CD4-positive, CD25-positive, alpha-beta regulatory T cell (primary cell): ENCODE results near the gene KDM2B. TPM values are rescaled to one million over a fixed set of nuclear protein-coding genes. Genes with fewer than 3 reads are reported as not detected.

Source experiments
- ATAC-seq, 2 donors: fragments of 150-1000 bp; cut with Tn5 transposase; one replicate each; pipeline ENCODE4 v1.10.0; 2021; ENCODE audit warnings: low read depth in 2 of 2, moderate number of reproducible peaks in 2 of 2, moderate library complexity in 1 of 2
- DNase-seq, 3 donors: peaks; one replicate each; pipeline versions ENCODE4 v3.0.0 to v3.0.0-alpha.2; 2012 to 2022; ENCODE audit warnings: mixed read lengths in 1 of 3
- H3K27ac ChIP-seq: one replicate; pipeline ENCODE4 v1.7.0; 2013; ENCODE audit warnings: mild to moderate bottlenecking, low read length; ENCODE audit not compliant: insufficient read depth, poor library complexity, severe bottlenecking
- H3K27me3 ChIP-seq: one replicate; pipeline ENCODE4 v1.7.0; 2013; ENCODE audit warnings: low read length; ENCODE audit not compliant: control insufficient read depth, insufficient read depth
- H3K36me3 ChIP-seq: one replicate; pipeline ENCODE4 v1.7.0; 2013; ENCODE audit warnings: mild to moderate bottlenecking, low read length, moderate library complexity; ENCODE audit not compliant: control insufficient read depth, insufficient read depth
- H3K4me1 ChIP-seq: 2 replicates; pipeline ENCODE4 v1.7.0; 2013; ENCODE audit warnings: mild to moderate bottlenecking, low read length; ENCODE audit not compliant: insufficient read depth, control insufficient read depth, poor library complexity, severe bottlenecking
- H3K4me3 ChIP-seq: one replicate; pipeline ENCODE4 v1.7.0; 2013; ENCODE audit warnings: low read depth, mild to moderate bottlenecking, low read length, moderate library complexity
- H3K9me3 ChIP-seq, 2 experiments: 1 replicate in 1 of 2; 2 replicates in 1 of 2; pipeline ENCODE4 v1.7.0; 2013; ENCODE audit warnings: low read length in 2 of 2, mild to moderate bottlenecking in 1 of 2, moderate library complexity in 1 of 2; ENCODE audit not compliant: control insufficient read depth in 2 of 2
- H3K27ac Mint-ChIP-seq, 3 donors: one replicate each; pipeline ENCODE4 v1.8.0; 2020 to 2022; ENCODE audit warnings: mild to moderate bottlenecking in 3 of 3, mixed read lengths in 3 of 3, moderate library complexity in 2 of 3
- H3K27me3 Mint-ChIP-seq: one replicate; pipeline ENCODE4 v1.8.0; 2022; ENCODE audit warnings: mild to moderate bottlenecking, mixed read lengths
- H3K36me3 Mint-ChIP-seq: one replicate; pipeline ENCODE4 v1.8.0; 2020; ENCODE audit warnings: mixed read lengths
- H3K4me1 Mint-ChIP-seq, 4 donors: one replicate each; pipeline ENCODE4 v1.8.0; 2020 to 2022; ENCODE audit warnings: mixed read lengths in 4 of 4, mild to moderate bottlenecking in 1 of 4
- H3K4me3 Mint-ChIP-seq, 4 donors: one replicate each; pipeline ENCODE4 v1.8.0; 2020 to 2022; ENCODE audit warnings: mild to moderate bottlenecking in 4 of 4, mixed read lengths in 4 of 4, moderate library complexity in 3 of 4
- H3K9me3 Mint-ChIP-seq, 7 donors: one replicate each; pipeline ENCODE4 v1.8.0; 2020 to 2022; ENCODE audit warnings: mixed read lengths in 7 of 7, mild to moderate bottlenecking in 3 of 7, moderate library complexity in 2 of 7
- polyA plus RNA-seq, 4 donors: library from polyadenylated mRNA; unstranded; fragments of 300-500 nt; fragmentation: Illumina TruSeq; gene quantifications; one replicate each; pipeline ENCODE4 v1.2.3, GENCODE V29; 2021
- total RNA-seq: library from RNA; stranded (reverse); gene quantifications from one replicate; pipeline ENCODE4 v1.2.3, GENCODE V29; 2022

Gene KDM2B
- total and polyA plus RNA-seq, 5 donors from 2014 or later: 9.4 to 128 (median 11.5) TPM

DNA sequence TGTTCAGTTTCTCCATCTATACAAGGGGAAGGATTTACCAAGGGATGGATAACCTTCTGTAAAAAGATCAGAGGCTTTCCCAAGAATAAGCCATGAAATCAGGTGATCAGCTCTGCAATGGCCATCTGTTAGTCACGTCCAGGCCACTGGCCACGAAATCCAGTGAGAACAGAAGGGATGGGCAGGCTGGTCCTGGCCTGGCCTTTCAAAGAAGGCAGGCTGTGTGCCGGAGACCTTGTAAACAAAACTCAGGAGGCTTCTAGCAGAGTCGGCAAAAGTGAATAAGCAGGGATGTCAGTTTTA is 112.4 kb downstream of the KDM2B start:
- H3K9me3 Mint-ChIP-seq: no peaks in the 10 kb centered on the region
- peak overlapping the region in 2 of 3 donors; percentile 68 to 86 for H3K27ac Mint-ChIP-seq
- no peaks in the 10 kb centered on the region for H3K36me3 Mint-ChIP-seq
- peaks cover 13 to 34% (median 27%) of the 10 kb centered on the region in 4 donors for H3K4me1 Mint-ChIP-seq
- no peak for DNase-seq
- H3K4me3 ChIP-seq: no peak overlapping the region
- H3K27ac ChIP-seq: no peak overlapping the region
- H3K4me3 Mint-ChIP-seq: peak overlapping the region; percentile 69 to 73 (median 70)
- no peak for ATAC-seq
- H3K27me3 Mint-ChIP-seq: no peaks in the 10 kb centered on the region
- no peaks in the 10 kb centered on the region for H3K36me3 ChIP-seq
- H3K9me3 ChIP-seq: no peaks in the 10 kb centered on the region
- H3K4me1 ChIP-seq: peaks cover 20% of the 10 kb centered on the region
- H3K27me3 ChIP-seq: no peaks in the 10 kb centered on the region

DNA sequence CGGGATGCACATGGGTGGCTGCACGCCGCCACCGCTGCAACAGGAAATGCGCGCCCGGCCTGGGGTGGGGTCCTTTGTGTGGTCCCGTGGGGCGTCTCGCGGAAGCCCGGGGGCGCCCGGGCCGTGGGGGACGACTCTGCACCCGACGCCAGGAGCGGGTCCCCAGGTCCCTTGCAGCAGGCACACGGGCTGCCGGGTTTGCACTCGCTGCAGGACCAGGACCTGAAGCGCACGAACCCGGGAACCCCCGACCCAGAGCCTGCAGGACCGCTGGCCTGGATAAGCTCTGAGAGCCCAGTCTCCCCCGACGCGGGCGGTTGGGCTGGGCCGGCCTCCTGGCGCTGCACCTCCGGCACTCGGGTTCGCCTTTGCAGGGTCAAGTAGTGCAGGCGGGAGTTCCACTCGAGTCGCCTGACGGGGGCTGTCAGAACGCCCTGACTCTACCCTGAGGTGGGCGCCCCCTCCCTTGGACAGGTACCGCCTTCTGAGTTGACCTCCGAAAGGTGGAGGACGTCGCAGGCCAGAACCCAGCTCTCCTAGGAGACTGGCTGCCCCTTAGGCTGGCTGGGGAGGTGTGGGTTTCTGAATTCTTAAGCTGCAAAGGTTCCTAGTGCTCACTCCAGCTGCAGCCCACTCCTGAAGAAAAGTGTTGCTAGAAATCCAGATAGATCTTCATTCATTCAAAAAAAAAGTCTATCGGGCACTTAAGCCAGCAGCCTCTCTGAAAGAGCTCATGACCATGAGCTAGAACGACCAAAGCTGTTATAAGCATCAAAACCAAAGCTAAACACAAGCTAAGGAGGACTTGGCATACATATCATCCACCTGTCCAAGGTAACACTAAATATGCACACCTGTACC is 113.0 kb downstream of the KDM2B start:
- ATAC-seq: no peak
- H3K4me3 Mint-ChIP-seq: peak overlapping the region; percentile 69 to 73 (median 70)
- peak overlapping the region; percentile 38 to 86 (median 68) for H3K27ac Mint-ChIP-seq
- H3K27me3 ChIP-seq: no peaks in the 10 kb centered on the region
- no peak overlapping the region for H3K4me3 ChIP-seq
- peak overlapping the region; percentile 65 for H3K27ac ChIP-seq
- no peaks in the 10 kb centered on the region for H3K9me3 Mint-ChIP-seq
- H3K27me3 Mint-ChIP-seq: no peaks in the 10 kb centered on the region
- no peaks in the 10 kb centered on the region for H3K9me3 ChIP-seq
- no peaks in the 10 kb centered on the region for H3K36me3 ChIP-seq
- H3K4me1 ChIP-seq: peaks cover 20% of the 10 kb centered on the region
- no peaks in the 10 kb centered on the region for H3K36me3 Mint-ChIP-seq
- H3K4me1 Mint-ChIP-seq: peaks cover 13 to 32% (median 27%) of the 10 kb centered on the region in 4 donors
- DNase-seq: peak in 1 of 3 donors; percentile 15

DNA sequence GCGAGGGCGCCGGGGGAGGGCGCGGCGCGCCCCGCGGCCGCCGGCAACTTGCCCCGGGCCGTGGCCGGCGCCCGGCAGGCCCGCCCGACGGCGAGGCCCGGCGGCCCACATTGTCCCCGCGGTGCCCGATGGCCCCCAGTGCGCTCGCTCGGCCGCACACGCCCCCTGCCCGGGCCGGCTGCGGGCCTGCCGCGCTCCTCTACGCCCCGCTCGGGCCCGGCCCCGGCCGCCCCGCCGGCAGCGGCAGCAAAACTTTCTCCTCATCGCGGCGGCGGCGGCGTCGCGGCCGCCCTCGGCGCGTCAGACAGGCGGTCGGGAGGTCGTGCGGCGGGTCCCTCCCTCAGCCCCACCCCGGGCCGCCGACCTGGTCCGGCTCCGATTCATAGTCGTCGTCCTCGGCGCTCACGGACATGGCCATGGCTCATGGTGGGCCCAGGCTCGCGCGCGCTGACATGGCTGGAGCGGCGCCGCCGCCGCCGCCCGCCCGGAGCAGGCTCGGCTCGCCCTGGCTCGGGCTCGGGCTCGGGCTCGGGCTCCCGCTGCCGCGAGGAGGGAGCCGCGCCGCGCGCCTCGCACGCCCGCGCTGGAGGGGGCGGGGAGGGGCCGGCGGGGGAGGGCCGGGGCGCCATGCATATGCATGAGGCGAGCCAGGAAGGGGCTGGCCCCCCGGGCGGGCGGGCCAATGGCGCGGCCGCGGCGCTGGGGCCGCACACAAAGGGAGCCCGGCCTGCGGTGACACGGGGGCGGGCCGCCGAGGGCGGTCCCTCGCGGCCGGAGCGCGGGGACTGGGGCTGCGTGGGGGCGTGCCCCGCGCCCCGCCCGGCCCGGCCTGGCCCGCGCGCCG is 113.8 kb downstream of the KDM2B start:
- peak overlapping the region; percentile 65 for H3K27ac ChIP-seq
- no peak overlapping the region for H3K27ac Mint-ChIP-seq
- no peaks in the 10 kb centered on the region for H3K9me3 Mint-ChIP-seq
- H3K9me3 ChIP-seq: no peaks in the 10 kb centered on the region
- peak overlapping the region in 2 of 4 donors; percentile 13 to 57 for H3K4me3 Mint-ChIP-seq
- H3K36me3 Mint-ChIP-seq: no peaks in the 10 kb centered on the region
- DNase-seq: peak; percentile 82 to 91 (median 85)
- peaks cover 13 to 32% (median 24%) of the 10 kb centered on the region in 4 donors for H3K4me1 Mint-ChIP-seq
- no peak overlapping the region for H3K4me3 ChIP-seq
- H3K27me3 Mint-ChIP-seq: no peaks in the 10 kb centered on the region
- H3K36me3 ChIP-seq: no peaks in the 10 kb centered on the region
- no peaks in the 10 kb centered on the region for H3K27me3 ChIP-seq
- H3K4me1 ChIP-seq: peaks cover 20% of the 10 kb centered on the region
- ATAC-seq: peak; percentile 87 to 88

DNA sequence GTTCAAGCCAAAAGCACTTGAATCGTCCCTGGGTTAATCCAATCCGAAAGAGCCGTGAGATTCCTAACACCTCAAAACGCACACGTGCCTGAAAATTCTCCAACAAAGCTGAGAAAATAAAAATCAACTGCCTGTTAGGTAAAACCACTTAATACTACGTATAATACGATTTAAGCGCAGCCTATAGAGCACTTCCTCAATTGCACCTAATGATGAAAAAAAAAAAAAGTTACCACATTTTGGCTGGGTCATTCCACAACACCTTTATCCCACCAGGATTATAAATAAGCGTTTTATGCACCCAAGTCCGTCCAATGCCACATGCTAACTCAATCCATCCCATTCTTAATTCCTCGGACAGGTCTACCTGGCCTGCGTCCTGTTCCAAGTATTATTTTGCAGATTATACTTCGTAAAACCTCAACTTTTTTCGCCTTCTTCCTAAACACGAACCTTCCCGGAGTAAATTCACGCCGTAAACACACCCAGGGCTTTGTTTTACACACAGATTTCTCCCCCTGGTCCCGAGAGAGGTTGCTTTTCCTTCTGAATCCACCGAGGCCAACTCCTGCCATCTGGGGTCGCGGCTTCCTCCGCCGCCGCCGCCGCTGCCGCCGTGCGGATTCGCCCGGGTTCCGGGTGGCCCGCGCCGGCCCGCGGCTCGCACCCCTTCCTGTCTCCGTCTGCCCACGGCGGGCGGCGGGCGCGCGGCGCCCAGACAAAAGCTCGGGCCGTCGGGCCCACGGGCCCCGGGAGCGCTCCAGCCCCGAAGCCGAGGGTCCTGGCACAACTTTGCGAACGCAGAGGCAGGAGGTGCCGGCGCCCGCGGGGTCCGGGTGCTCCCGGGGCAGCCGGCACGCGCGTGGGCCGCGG is 114.7 kb downstream of the KDM2B start:
- H3K9me3 ChIP-seq: no peaks in the 10 kb centered on the region
- H3K27ac Mint-ChIP-seq: peak overlapping the region; percentile 80 to 96 (median 90)
- H3K9me3 Mint-ChIP-seq: no peaks in the 10 kb centered on the region
- H3K27me3 Mint-ChIP-seq: no peaks in the 10 kb centered on the region
- H3K4me1 ChIP-seq: peaks cover 20% of the 10 kb centered on the region
- H3K4me3 ChIP-seq: peak overlapping the region; percentile 90
- H3K27ac ChIP-seq: no peak overlapping the region
- H3K4me3 Mint-ChIP-seq: peak overlapping the region; percentile 89 to 95 (median 94)
- H3K27me3 ChIP-seq: no peaks in the 10 kb centered on the region
- no peaks in the 10 kb centered on the region for H3K36me3 ChIP-seq
- DNase-seq: peak; percentile 19 to 55 (median 39)
- peaks cover under 1% of the 10 kb centered on the region for H3K36me3 Mint-ChIP-seq
- H3K4me1 Mint-ChIP-seq: peaks cover 13 to 41% (median 23%) of the 10 kb centered on the region in 4 donors
- ATAC-seq: no peak

DNA sequence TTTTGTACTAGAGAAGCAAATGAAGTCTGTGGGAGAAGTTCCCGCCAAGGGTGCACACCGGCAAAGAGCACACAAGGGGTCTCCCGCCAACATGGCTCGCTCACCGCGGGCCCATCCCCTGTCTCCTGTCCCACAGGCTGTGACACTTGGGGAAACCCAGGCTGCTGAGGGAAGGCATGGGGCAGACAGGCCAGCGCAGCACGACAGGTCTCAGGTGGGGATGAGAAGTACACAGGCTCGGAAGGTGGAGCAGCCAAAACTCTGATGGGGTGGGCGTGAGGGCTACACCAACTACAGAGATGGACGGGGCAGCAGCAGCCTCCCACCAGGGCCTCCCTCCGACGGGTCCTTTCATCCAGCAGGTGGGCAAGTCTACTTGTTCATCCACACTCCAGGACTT is 116.5 kb downstream of the KDM2B start:
- Mint-ChIP-seq H3K4me3 (peak overlapping the region in 3 of 4 donors; percentile 15 to 89 (median 27)), H3K27me3 (no peaks in the 10 kb centered on the region), H3K27ac (no peak overlapping the region), H3K4me1 (peaks cover 16 to 50% (median 32%) of the 10 kb centered on the region in 4 donors), H3K9me3 (no peaks in the 10 kb centered on the region), H3K36me3 (peaks cover 6% of the 10 kb centered on the region)
- H3K36me3 ChIP-seq: no peaks in the 10 kb centered on the region
- H3K4me1 ChIP-seq: peaks cover 26% of the 10 kb centered on the region
- H3K4me3 ChIP-seq: no peak overlapping the region
- ATAC-seq (no peak), DNase-seq (no peak)
- no peaks in the 10 kb centered on the region for H3K9me3 ChIP-seq
- no peaks in the 10 kb centered on the region for H3K27me3 ChIP-seq
- no peak overlapping the region for H3K27ac ChIP-seq

DNA sequence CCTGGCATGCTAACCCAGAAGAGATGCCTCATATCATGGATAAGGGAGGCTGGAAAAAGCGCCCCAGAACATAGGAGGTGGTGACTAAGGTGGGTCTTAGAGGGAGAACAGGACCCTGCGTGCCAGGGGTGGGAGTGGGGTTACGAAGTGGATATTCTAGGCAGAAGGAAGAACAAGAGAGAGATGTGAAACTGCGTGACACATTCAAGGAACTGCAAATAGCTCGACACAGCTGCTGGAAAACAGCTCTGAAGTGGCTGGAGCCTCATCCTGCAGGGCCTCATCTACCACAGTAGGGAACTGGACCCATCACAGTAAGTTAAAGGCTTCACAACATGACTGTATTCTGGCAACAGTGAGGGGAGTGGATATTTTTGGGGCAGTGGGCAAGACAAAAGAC is 119.8 kb downstream of the KDM2B start:
- peak overlapping the region in 1 of 4 donors; percentile 80 for H3K4me3 Mint-ChIP-seq
- Histone ChIP-seq H3K4me3 (no peak overlapping the region), H3K9me3 (no peaks in the 10 kb centered on the region), H3K4me1 (peaks cover 14% of the 10 kb centered on the region), H3K36me3 (no peaks in the 10 kb centered on the region), H3K27me3 (no peaks in the 10 kb centered on the region), H3K27ac (no peak overlapping the region)
- H3K27me3 Mint-ChIP-seq: no peaks in the 10 kb centered on the region
- peaks cover 13 to 54% (median 26%) of the 10 kb centered on the region in 4 donors for H3K4me1 Mint-ChIP-seq
- no peaks in the 10 kb centered on the region for H3K9me3 Mint-ChIP-seq
- peaks cover 6% of the 10 kb centered on the region for H3K36me3 Mint-ChIP-seq
- peak overlapping the region in 1 of 3 donors; percentile 54 for H3K27ac Mint-ChIP-seq
- ATAC-seq (no peak), DNase-seq (no peak)

DNA sequence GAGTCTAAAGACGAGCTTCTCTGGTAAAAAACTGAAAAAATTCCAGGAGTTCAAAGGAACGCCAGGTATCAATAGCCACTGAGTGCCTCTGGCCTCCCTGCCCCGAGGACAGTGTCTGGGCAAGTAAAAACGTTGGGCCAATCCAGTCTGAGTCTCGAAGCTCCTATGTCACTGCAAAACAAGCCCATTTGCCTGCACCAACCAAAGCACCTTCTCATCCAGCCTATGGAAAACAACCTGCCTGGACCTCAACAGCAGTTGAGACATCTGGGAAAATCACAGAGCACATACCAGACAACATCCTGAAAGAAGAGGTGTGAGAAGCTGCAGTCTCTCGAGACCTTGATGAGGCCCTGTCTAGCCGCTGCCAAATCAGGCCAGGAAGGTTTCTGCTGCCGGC is 124.3 kb downstream of the KDM2B start:
- H3K27me3 Mint-ChIP-seq: no peaks in the 10 kb centered on the region
- no peak overlapping the region for H3K27ac ChIP-seq
- H3K27me3 ChIP-seq: no peaks in the 10 kb centered on the region
- H3K9me3 ChIP-seq: no peaks in the 10 kb centered on the region
- no peak overlapping the region for H3K4me3 ChIP-seq
- H3K36me3 ChIP-seq: peaks cover 9% of the 10 kb centered on the region
- H3K4me1 Mint-ChIP-seq: peaks cover 9 to 50% (median 18%) of the 10 kb centered on the region in 4 donors
- no peak overlapping the region for H3K4me3 Mint-ChIP-seq
- ATAC-seq (no peak), DNase-seq (no peak)
- H3K36me3 Mint-ChIP-seq: peaks cover 11% of the 10 kb centered on the region
- no peak overlapping the region for H3K27ac Mint-ChIP-seq
- H3K9me3 Mint-ChIP-seq: no peaks in the 10 kb centered on the region
- H3K4me1 ChIP-seq: peaks cover 9% of the 10 kb centered on the region
